Psoas muscle (tissue), 8 donors: ENCODE results near the gene HK3. TPM values are rescaled to one million over a fixed set of nuclear protein-coding genes. Genes with fewer than 3 reads are reported as not detected.

Experiments used
- ATAC-seq, 4 donors: fragments of 200-7000 bp; cut with Tn5 transposase; one replicate each; pipeline ENCODE4 v1.9.1; 2020; ENCODE audit warnings: moderate library complexity in 3 of 4, mild to moderate bottlenecking in 2 of 4
- DNase-seq, 2 donors: peaks; one replicate each; pipeline ENCODE4 v3.0.0-alpha.2; 2020
- H3K27ac ChIP-seq: fragments of 200-600 bp; one replicate; pipeline ENCODE4 v1.8.0; 2022
- H3K27me3 ChIP-seq, 3 donors: fragments of 200-600 bp in 1 of 3; one replicate each; pipeline versions ENCODE4 v1.6.1 to v1.8.0; 2013 to 2022; ENCODE audit warnings: low read length in 2 of 3, mild to moderate bottlenecking in 2 of 3, moderate library complexity in 1 of 3; ENCODE audit not compliant: insufficient read depth in 3 of 3
- H3K36me3 ChIP-seq, 2 donors: fragments of 200-600 bp in 1 of 2; one replicate each; pipeline versions ENCODE4 v1.6.1 to v1.8.0; 2013 to 2022; ENCODE audit warnings: low read depth in 1 of 2, mild to moderate bottlenecking in 1 of 2, moderate library complexity in 1 of 2; ENCODE audit not compliant: insufficient read depth in 1 of 2
- H3K4me1 ChIP-seq: fragments of 200-600 bp; one replicate; pipeline ENCODE4 v1.8.0; 2022
- H3K4me3 ChIP-seq: fragments of 200-600 bp; one replicate; pipeline ENCODE4 v1.8.0; 2022; ENCODE audit warnings: mild to moderate bottlenecking
- H3K9me3 ChIP-seq: fragments of 200-600 bp; one replicate; pipeline ENCODE4 v1.8.0; 2022
- CTCF ChIP-seq: fragments of 200-600 bp; IDR thresholded peaks from one replicate; pipeline ENCODE4 v1.8.0; 2022; ENCODE audit warnings: antibody characterized with exemption
- WGBS, 3 donors: extraction: QIAGEN DNeasy Blood & Tissue Kit; methylation state at CpG; one replicate each; pipeline versions ENCODE4 v1.1.6 to v1.1.7; 2013; 5-methylcytosine and 5-hydroxymethylcytosine counted together
- intact Hi-C, 2 donors: fragments of 100-400 bp; cut with DNase I; formaldehyde crosslinking; loops; one replicate each; pipeline versions ENCODE4 v1.11.0 to v1.14.2; 2022
- polyA plus RNA-seq, 3 donors: library from polyadenylated mRNA; stranded (reverse); fragments of 200-250 nt; gene quantifications; one replicate each; pipeline ENCODE4 v1.2.3, GENCODE V29; 2013
- total RNA-seq, 4 donors: library from RNA; stranded (reverse); fragmentation: NEBNext Ultra II Directional in 2 of 4; extraction: Animal tissue kit (Norgen Biotek cat#: 25700) in 2 of 4; gene quantifications; one replicate each; pipeline versions ENCODE4 v1.2.1 to v1.2.4, GENCODE V29; 2021 to 2023
- donor health status: healthy with polysubstance abuse.
- donor health status: DM: no; HTN: no; CAD: no; lungs with moderate emphysema.
- donor health status: Bipolar disorder and iron deficiency.
- donor health status: healthy.
- donor health status: DM: yes; HTN: yes; CAD: no.
- donor health status: DM: no; HTN: no; CAD: no.
- donor health status: DM: no; HTN: no; CAD: no.
- donor health status: DM: yes; HTN: yes; CAD: no.

The HK3 gene
- total and polyA plus RNA-seq, 7 donors: 1.6 to 3.1 (median 2.4) TPM

- Histone ChIP-seq H3K27me3 (no peaks in the 10 kb centered on the region), H3K36me3 (peaks cover 0 to 28% of the 10 kb centered on the region in 2 donors), H3K9me3 (no peaks in the 10 kb centered on the region), H3K4me3 (no peak overlapping the region), H3K27ac (no peak overlapping the region), H3K4me1 (no peaks in the 10 kb centered on the region)
- ATAC-seq: peak in 2 of 4 donors; percentile 44 to 69
- no peak for TF ChIP-seq CTCF
- no peak for DNase-seq
- intact Hi-C loops: no loop called here
Observed at GRCh38 chr5:176916337-176916736, 17.2 kb upstream of the HK3 start.

GRCh38 chr5:176915906-176916305 lies 16.8 kb upstream of the HK3 start:
- no peak overlapping the region for H3K27ac ChIP-seq
- no peak for DNase-seq

GRCh38 chr5:176912115-176912514 lies 13.0 kb upstream of the HK3 start:
- TF ChIP-seq CTCF: no peak
- Histone ChIP-seq H3K4me1 (no peaks in the 10 kb centered on the region), H3K36me3 (peaks cover 6 to 58% of the 10 kb centered on the region in 2 donors), H3K27me3 (no peaks in the 10 kb centered on the region), H3K9me3 (no peaks in the 10 kb centered on the region), H3K4me3 (no peak overlapping the region), H3K27ac (no peak overlapping the region)
- intact Hi-C loops: no loop called here
- ATAC-seq: no peak
- no peak for DNase-seq
- WGBS, 3 donors: 91 to 97% (median 96%) methylated on average over 2 of the region's 2 CpGs

More at GRCh38 chr5:176915906-176916305, 16.8 kb upstream of the HK3 start:
- H3K27me3 ChIP-seq: no peaks in the 10 kb centered on the region
- no peak for ATAC-seq
- no peaks in the 10 kb centered on the region for H3K9me3 ChIP-seq
- no peaks in the 10 kb centered on the region for H3K4me1 ChIP-seq
- TF ChIP-seq CTCF: no peak
- intact Hi-C loops: no loop called here
- 69 to 100% (median 96%) methylated on average over 2 of the region's 2 CpGs for WGBS, 3 donors
- H3K4me3 ChIP-seq: no peak overlapping the region
- peaks cover 0 to 33% of the 10 kb centered on the region in 2 donors for H3K36me3 ChIP-seq

- H3K36me3 ChIP-seq: peaks cover 22 to 74% of the 10 kb centered on the region in 2 donors
- 88 to 96% (median 88%) methylated on average over 5 of the region's 5 CpGs for WGBS, 3 donors
- no peak for TF ChIP-seq CTCF
- no peaks in the 10 kb centered on the region for H3K4me1 ChIP-seq
- no peak for DNase-seq
- H3K27me3 ChIP-seq: no peaks in the 10 kb centered on the region
- no peak overlapping the region for H3K4me3 ChIP-seq
- no peak overlapping the region for H3K27ac ChIP-seq
- ATAC-seq: no peak
- intact Hi-C loops: loop anchor here in 1 of 2 donors (5.0 kb wide), 1 partner anchor 1432 kb away; the partner anchor contains the start of gene SFXN1
- H3K9me3 ChIP-seq: no peaks in the 10 kb centered on the region
Observed at GRCh38 chr5:176908675-176909368, 9.7 kb upstream of the HK3 start.
